ENCODE results near the gene JAK2.

The JAK2 gene

DNA sequence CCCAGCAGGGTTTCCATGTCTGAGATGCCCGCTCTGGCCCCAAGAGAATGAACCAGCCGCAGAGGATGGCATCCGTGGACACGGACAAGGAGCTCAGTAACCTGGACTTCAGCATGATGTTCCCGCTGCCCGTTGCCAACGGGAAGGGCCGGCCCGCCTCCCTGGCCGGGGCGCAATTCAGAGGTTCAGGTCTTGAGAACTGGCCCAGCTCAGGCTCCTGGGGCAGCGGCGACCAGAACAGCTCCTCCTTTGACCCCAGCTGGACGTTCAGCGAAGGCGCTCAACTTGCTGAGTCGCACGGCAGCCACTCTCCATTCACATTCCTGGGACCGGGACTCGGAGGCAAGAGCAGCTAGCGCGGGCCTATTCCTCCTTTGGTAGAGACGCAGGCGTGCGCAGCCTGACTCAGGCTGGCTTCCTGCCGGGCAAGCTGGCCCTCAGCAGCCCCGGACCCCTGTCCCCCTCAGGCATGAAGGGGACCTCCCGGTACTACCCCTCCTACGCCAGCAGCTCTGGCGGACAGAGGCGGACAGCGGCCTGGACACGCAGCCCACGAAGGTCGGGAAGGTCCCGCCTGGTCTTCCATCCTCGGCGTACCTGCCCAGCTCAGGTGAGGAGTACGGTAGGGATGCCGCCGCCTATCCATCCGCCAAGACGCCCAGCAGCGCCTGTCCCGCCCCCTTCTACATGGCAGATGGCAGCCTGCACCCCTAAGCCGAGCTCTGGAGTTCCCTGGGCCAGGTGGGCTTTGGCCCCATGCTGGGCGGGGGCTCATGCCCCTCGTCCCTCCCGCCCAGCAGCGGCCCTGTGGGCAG lies 126.0 kb downstream of the JAK2 start:
- Histone ChIP-seq H3K36me3 (peaks cover 0 to 39% (median 14%) of the 10 kb centered on the region in 3 donors), H3K4me3 (no peak overlapping the region), H3K4me1 (no peaks in the 10 kb centered on the region), H3K27me3 (no peaks in the 10 kb centered on the region), H3K9me3 (peaks cover 0 to 7% (median 4%) of the 10 kb centered on the region in 3 donors), H3K27ac (no peak overlapping the region)
- intact Hi-C loops (cut with DNase I; ENCODE audit: low total_unique reads) = no loop called here
- TF ChIP-seq, protein P1, sequence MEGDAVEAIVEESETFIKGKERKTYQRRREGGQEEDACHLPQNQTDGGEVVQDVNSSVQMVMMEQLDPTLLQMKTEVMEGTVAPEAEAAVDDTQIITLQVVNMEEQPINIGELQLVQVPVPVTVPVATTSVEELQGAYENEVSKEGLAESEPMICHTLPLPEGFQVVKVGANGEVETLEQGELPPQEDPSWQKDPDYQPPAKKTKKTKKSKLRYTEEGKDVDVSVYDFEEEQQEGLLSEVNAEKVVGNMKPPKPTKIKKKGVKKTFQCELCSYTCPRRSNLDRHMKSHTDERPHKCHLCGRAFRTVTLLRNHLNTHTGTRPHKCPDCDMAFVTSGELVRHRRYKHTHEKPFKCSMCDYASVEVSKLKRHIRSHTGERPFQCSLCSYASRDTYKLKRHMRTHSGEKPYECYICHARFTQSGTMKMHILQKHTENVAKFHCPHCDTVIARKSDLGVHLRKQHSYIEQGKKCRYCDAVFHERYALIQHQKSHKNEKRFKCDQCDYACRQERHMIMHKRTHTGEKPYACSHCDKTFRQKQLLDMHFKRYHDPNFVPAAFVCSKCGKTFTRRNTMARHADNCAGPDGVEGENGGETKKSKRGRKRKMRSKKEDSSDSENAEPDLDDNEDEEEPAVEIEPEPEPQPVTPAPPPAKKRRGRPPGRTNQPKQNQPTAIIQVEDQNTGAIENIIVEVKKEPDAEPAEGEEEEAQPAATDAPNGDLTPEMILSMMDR (IDR thresholded peaks at IDR 0.05) = no peak
- peak in 1 of 2 donors; percentile 61 for DNase-seq

DNA sequence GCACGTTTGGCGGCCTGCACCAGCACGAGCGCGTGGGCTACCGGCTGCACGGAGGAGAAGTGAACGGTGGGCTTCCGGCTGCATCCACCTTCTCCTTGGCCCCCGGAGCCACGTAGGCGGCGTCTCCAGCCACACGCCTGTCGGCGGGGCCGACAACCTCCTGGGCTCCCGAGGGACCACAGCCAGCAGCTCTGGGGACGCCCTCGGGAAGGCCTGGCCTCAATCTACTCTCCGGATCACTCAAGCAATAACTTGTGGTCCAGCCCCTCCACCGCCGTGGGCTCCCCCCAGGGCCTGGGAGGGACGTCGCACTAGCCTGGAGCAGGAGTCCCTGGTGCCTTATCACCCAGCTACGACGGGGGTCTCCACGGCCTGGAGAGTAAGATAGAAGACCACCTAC lies 126.6 kb downstream of the JAK2 start:
- peaks cover 0 to 33% (median 14%) of the 10 kb centered on the region in 3 donors for H3K36me3 ChIP-seq
- TF ChIP-seq, protein P1 (IDR thresholded peaks at IDR 0.05) = no peak
- H3K27ac ChIP-seq = no peak overlapping the region
- peak in 1 of 2 donors; percentile 52 for DNase-seq
- no peaks in the 10 kb centered on the region for H3K27me3 ChIP-seq
- no peaks in the 10 kb centered on the region for H3K4me1 ChIP-seq
- H3K4me3 ChIP-seq = no peak overlapping the region
- intact Hi-C loops (cut with DNase I; ENCODE audit: low total_unique reads) = no loop called here
- H3K9me3 ChIP-seq = peaks cover 0 to 7% (median 4%) of the 10 kb centered on the region in 3 donors

DNA sequence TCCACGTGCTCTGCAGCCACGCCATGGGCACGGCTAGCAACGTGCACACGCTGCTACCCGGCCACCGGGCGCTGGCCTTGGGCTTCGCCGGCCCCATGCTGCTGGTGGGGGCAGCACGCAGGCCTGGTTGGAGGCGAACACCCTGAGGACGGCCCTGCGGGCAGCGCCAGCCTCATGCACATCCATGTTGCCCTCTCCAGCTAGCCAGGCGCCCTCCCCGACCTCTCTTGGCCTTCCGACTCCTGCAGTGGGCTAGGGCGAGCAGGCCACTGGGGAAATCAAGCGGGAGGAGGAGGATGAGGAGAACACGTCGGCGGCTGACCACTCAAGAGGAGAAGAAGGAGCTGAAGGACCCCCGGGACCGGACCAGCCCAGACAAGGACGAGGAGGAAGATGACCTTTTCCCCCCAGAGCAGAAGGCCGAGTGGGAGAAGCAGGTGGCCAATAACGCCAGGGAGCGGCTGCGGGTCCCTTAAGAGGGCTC lies 127.1 kb downstream of the JAK2 start:
- TF ChIP-seq, protein P1 (IDR thresholded peaks at IDR 0.05) = no peak
- H3K36me3 ChIP-seq = peaks cover 0 to 28% (median 14%) of the 10 kb centered on the region in 3 donors
- no peak overlapping the region for H3K4me3 ChIP-seq
- no peaks in the 10 kb centered on the region for H3K27me3 ChIP-seq
- intact Hi-C loops (cut with DNase I; ENCODE audit: low total_unique reads) = no loop called here
- peaks cover 0 to 7% (median 4%) of the 10 kb centered on the region in 3 donors for H3K9me3 ChIP-seq
- H3K4me1 ChIP-seq = no peaks in the 10 kb centered on the region
- H3K27ac ChIP-seq = no peak overlapping the region
- peak in 1 of 2 donors; percentile 56 for DNase-seq

DNA sequence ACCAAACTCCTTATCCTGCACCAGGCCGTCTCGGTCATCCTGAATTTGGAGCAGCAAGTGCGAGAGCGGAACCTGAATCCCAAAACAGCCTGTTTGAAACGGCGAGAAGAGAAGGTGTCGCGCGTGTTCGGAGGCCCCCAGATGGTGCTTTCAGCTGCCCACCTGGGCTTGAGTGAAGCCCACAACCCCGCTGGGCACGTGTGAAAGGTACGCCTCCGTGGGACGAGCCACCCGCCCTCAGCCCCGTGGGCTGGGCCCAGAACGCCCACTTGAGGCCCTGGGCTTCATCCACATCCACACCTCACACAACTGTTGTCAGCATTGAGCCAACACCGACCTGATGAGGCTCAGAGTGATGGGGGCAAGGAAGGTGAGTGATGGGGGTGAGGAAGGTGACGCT lies 127.6 kb downstream of the JAK2 start:
- no peaks in the 10 kb centered on the region for H3K27me3 ChIP-seq

DNA sequence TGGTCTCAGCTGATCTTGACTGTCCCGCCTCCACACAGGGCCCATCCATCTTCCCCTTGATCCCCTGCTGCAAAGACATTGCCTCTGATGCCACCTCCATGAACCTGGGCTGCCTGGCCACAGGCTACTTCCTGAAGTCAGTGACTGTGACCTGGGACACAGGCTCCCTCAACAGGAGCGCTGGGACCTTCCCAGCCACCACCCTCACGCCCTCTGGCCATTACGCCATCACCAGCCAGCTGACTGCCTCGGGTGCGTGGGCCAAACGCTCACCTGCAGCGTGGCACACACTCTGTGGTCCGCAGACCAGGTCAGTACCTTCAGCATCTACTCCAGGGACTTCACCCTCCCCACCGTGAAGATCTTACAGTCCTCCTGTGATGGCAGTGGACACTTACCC lies 128.5 kb downstream of the JAK2 start:
- TF ChIP-seq, protein P1 (IDR thresholded peaks at IDR 0.05) = no peak
- no peak overlapping the region for H3K27ac ChIP-seq
- H3K4me3 ChIP-seq = no peak overlapping the region
- H3K36me3 ChIP-seq = peaks cover 0 to 22% (median 14%) of the 10 kb centered on the region in 3 donors
- intact Hi-C loops (cut with DNase I; ENCODE audit: low total_unique reads) = no loop called here
- no peaks in the 10 kb centered on the region for H3K27me3 ChIP-seq
- DNase-seq = no peak
- no peaks in the 10 kb centered on the region for H3K4me1 ChIP-seq
- H3K9me3 ChIP-seq = peaks cover 0 to 7% (median 4%) of the 10 kb centered on the region in 3 donors

More for the DNA sequence above, 127.6 kb downstream of the JAK2 start:
- TF ChIP-seq, protein P1 (IDR thresholded peaks at IDR 0.05) = no peak
- no peak overlapping the region for H3K27ac ChIP-seq
- no peak overlapping the region for H3K4me3 ChIP-seq
- H3K9me3 ChIP-seq = peaks cover 0 to 7% (median 4%) of the 10 kb centered on the region in 3 donors
- peak in 1 of 2 donors; percentile 62 for DNase-seq
- peaks cover 0 to 23% (median 14%) of the 10 kb centered on the region in 3 donors for H3K36me3 ChIP-seq
- no peaks in the 10 kb centered on the region for H3K4me1 ChIP-seq
- intact Hi-C loops (cut with DNase I; ENCODE audit: low total_unique reads) = no loop called here
